ENCODE measurements around the gene HUS1.
A peak's percentile ranks its signal among the peaks of the same experiment; 100 is the strongest.
"Not testable (repeated sequence)": the region's sequence is repeated elsewhere in the genome, so short reads cannot be mapped to it uniquely, and the experiment has no call there.

Gene HUS1

DNA sequence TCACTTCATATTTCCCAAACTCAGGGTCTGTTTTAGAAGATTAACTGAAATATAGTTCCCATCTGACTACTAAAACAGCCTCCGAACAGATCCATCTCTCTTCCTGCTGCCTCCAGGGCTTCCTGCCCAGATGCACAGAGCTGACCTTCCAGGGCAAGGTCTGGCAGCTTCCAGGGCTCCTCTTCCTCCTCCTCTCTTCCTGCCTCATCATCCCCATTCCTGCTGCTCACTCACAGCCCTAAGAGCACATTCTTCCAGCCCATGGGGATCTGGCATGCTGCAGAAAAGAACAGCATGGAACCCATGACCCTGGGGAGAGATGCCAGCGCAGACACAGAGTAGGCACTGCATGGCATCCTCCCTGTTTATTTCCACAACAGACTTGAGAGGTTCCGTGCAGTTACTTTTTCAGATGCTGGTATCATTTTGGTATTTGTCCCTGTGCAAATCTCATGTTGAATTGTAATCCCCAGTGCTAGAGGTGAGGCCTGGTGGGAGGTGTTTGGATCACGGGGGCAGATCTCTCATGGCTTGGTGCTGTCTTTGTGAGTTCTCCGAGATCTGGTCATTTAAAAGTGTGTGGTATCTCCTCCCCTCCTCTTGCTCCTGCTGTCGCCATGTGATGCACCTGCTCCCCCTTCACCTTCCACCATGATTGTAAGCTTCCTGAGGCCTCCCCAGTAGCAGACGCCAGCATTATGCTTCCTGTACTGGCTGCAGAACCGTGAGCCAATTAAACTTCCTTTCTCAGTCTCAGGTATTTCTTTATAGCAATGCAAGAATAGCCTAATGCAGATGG lies 35.5 kb downstream of the HUS1 start:
- Histone ChIP-seq H3K27ac (no peak overlapping the region), H3K27me3 (ENCODE audit: control insufficient read depth, insufficient read depth, low read length) (no peaks in the 10 kb centered on the region), H2AFZ (no peak overlapping the region), H3K79me2 (no peaks in the 10 kb centered on the region), H3K4me3 (ENCODE audit: low read depth, low read length) (no peak overlapping the region), H3K9ac (no peak overlapping the region), H3K36me3 (ENCODE audit: control insufficient read depth, insufficient read depth, low read length) (no peaks in the 10 kb centered on the region), H3K4me1 (no peaks in the 10 kb centered on the region), H3K4me2 (ENCODE audit: low read length) (no peak overlapping the region), H3K9me3 (ENCODE audit: control insufficient read depth, low read length) (no peaks in the 10 kb centered on the region)
- TF ChIP-seq CTCF (IDR thresholded peaks at IDR 0.05) = no peak

DNA sequence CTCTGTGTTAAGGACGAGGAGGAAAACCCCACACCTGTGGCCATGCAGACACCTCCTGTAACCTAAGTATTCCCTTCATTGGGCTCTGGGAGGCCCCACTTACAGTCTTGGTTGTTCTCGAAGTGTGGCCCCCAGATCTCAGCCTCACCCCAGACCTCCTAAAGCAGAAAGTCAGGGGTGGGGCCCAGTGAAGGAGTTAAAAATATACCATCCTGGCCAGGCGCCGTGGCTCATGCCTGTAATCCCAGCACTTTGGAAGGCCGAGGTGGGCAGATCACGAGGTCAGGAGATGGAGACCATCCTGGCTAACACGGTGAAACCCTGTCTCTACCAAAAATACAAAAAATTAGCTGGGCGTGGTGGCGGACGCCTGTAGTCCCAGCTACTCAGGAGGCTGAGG lies 36.8 kb downstream of the HUS1 start:
- not testable (repeated sequence) for H3K27me3 ChIP-seq (ENCODE audit: control insufficient read depth, insufficient read depth, low read length); H3K36me3 ChIP-seq (ENCODE audit: control insufficient read depth, insufficient read depth, low read length); H3K4me1 ChIP-seq; H3K4me3 ChIP-seq (ENCODE audit: low read depth, low read length); H3K9ac ChIP-seq; H3K79me2 ChIP-seq; H3K9me3 ChIP-seq (ENCODE audit: control insufficient read depth, low read length); H2AFZ ChIP-seq; H3K27ac ChIP-seq; H3K4me2 ChIP-seq (ENCODE audit: low read length)

GRCh38 chr7:47942132-47942531 lies 37.3 kb downstream of the HUS1 start:
- H2AFZ ChIP-seq = no peak overlapping the region
- H3K27ac ChIP-seq = peak overlapping the region; percentile 4
- no peaks in the 10 kb centered on the region for H3K4me1 ChIP-seq
- no peaks in the 10 kb centered on the region for H3K36me3 ChIP-seq (ENCODE audit: control insufficient read depth, insufficient read depth, low read length)
- no peaks in the 10 kb centered on the region for H3K27me3 ChIP-seq (ENCODE audit: control insufficient read depth, insufficient read depth, low read length)
- H3K79me2 ChIP-seq = no peaks in the 10 kb centered on the region
- no peak overlapping the region for H3K4me2 ChIP-seq (ENCODE audit: low read length)
- no peak overlapping the region for H3K9ac ChIP-seq
- no peak overlapping the region for H3K4me3 ChIP-seq (ENCODE audit: low read depth, low read length)
- TF ChIP-seq CTCF (IDR thresholded peaks at IDR 0.05) = no peak
- no peaks in the 10 kb centered on the region for H3K9me3 ChIP-seq (ENCODE audit: control insufficient read depth, low read length)

GRCh38 chr7:47941136-47941844 lies 38.1 kb downstream of the HUS1 start:
- Histone ChIP-seq H3K4me1 (no peaks in the 10 kb centered on the region), H3K4me3 (ENCODE audit: low read depth, low read length) (no peak overlapping the region), H3K9ac (no peak overlapping the region), H3K9me3 (ENCODE audit: control insufficient read depth, low read length) (no peaks in the 10 kb centered on the region), H3K27ac (peak overlapping the region; percentile 33), H3K79me2 (no peaks in the 10 kb centered on the region), H3K27me3 (ENCODE audit: control insufficient read depth, insufficient read depth, low read length) (no peaks in the 10 kb centered on the region), H3K4me2 (ENCODE audit: low read length) (no peak overlapping the region), H2AFZ (no peak overlapping the region), H3K36me3 (ENCODE audit: control insufficient read depth, insufficient read depth, low read length) (no peaks in the 10 kb centered on the region)
- no peak for TF ChIP-seq CTCF (IDR thresholded peaks at IDR 0.05)

- no peak overlapping the region for H2AFZ ChIP-seq
- no peak overlapping the region for H3K4me3 ChIP-seq (ENCODE audit: low read depth, low read length)
- no peaks in the 10 kb centered on the region for H3K27me3 ChIP-seq (ENCODE audit: control insufficient read depth, insufficient read depth, low read length)
- H3K4me2 ChIP-seq (ENCODE audit: low read length) = no peak overlapping the region
- peak overlapping the region; percentile 42 for H3K27ac ChIP-seq
- H3K9me3 ChIP-seq (ENCODE audit: control insufficient read depth, low read length) = no peaks in the 10 kb centered on the region
- H3K79me2 ChIP-seq = no peaks in the 10 kb centered on the region
- H3K9ac ChIP-seq = no peak overlapping the region
- H3K4me1 ChIP-seq = no peaks in the 10 kb centered on the region
- TF ChIP-seq CTCF (IDR thresholded peaks at IDR 0.05) = no peak
- H3K36me3 ChIP-seq (ENCODE audit: control insufficient read depth, insufficient read depth, low read length) = no peaks in the 10 kb centered on the region
Measured at GRCh38 chr7:47940088-47941013, 39.1 kb downstream of the HUS1 start.
